SU-DHL-6 (cell line): ENCODE results near the gene CENPQ.

Experiments
- H2AFZ ChIP-seq: fragments of 200-600 bp; sonication (generic); 2 replicates; pipeline ENCODE4 v1.6.1; 2014; ENCODE audit warnings: low read depth, mild to moderate bottlenecking, moderate library complexity, mixed read lengths, antibody characterized with exemption, low read length; ENCODE audit not compliant: severe bottlenecking
- H3F3A ChIP-seq: fragments of 200-600 bp; shearing (Covaris generic); 2 replicates; pipeline ENCODE4 v1.6.0; 2016; ENCODE audit warnings: antibody characterized with exemption, mild to moderate bottlenecking; ENCODE audit not compliant: insufficient read depth
- H3K27ac ChIP-seq: fragments of 200-600 bp; sonication (generic); 2 replicates; pipeline ENCODE4 v1.5.1; 2016; ENCODE audit warnings: low read depth, mild to moderate bottlenecking, low read length, moderate library complexity, mixed read lengths
- H3K27me3 ChIP-seq: fragments of 200-600 bp; sonication (generic), shearing (Covaris generic); 2 replicates; pipeline ENCODE4 v1.6.0; 2014; ENCODE audit warnings: mild to moderate bottlenecking, low read length
- H3K36me3 ChIP-seq: fragments of 200-600 bp; sonication (generic); 2 replicates; pipeline ENCODE4 v1.6.1; 2014; ENCODE audit warnings: mild to moderate bottlenecking, low read length, mixed read lengths
- H3K4me2 ChIP-seq: fragments of 300-600, 200-600 bp; shearing (Covaris generic), sonication (generic); 2 replicates; pipeline ENCODE4 v1.6.0; 2014; ENCODE audit warnings: low read length, low read depth, mild to moderate bottlenecking; ENCODE audit not compliant: poor library complexity, severe bottlenecking
- H3K4me3 ChIP-seq: fragments of 200-600 bp; sonication (generic); 2 replicates; pipeline ENCODE4 v1.5.1; 2014; ENCODE audit warnings: antibody characterized with exemption, low read length, mild to moderate bottlenecking, mixed read lengths; ENCODE audit not compliant: insufficient read depth, poor library complexity, severe bottlenecking
- H3K79me2 ChIP-seq: fragments of 200-600 bp; sonication (generic); 2 replicates; pipeline ENCODE4 v1.6.1; 2014; ENCODE audit warnings: mild to moderate bottlenecking, low read length, moderate library complexity; ENCODE audit not compliant: insufficient read depth
- H3K9ac ChIP-seq: fragments of 200-600 bp; sonication (generic); 2 replicates; pipeline ENCODE4 v1.7.0; 2014; ENCODE audit warnings: mild to moderate bottlenecking, low read length
- H3K9me2 ChIP-seq: fragments of 200-600 bp; sonication (generic); replicated peaks from 2 replicates; pipeline ENCODE4 v1.6.1; 2014; ENCODE audit warnings: low read length; ENCODE audit not compliant: insufficient read depth
- H3K9me3 ChIP-seq: fragments of 200-600 bp; sonication (generic); 2 replicates; pipeline ENCODE4 v1.6.1; 2014; ENCODE audit warnings: low read length, mixed read lengths; ENCODE audit not compliant: insufficient read depth
- H4K20me1 ChIP-seq: fragments of 200-600 bp; sonication (generic); 2 replicates; pipeline ENCODE4 v1.6.1; 2014; ENCODE audit warnings: low read depth, mild to moderate bottlenecking, antibody characterized with exemption, low read length, moderate library complexity, mixed read lengths
- CTCF ChIP-seq: fragments of 200-600 bp; sonication (generic); IDR thresholded peaks from one replicate; pipeline ENCODE4 v1.5.1; 2017; ENCODE audit warnings: antibody characterized with exemption, mild to moderate bottlenecking, low read length, moderate library complexity; ENCODE audit not compliant: insufficient read depth, poor library complexity, severe bottlenecking
- EZH2phosphoT487 ChIP-seq: fragments of 200-600 bp; sonication (generic), shearing (Covaris generic); conservative IDR thresholded peaks from 2 replicates; pipeline ENCODE4 v1.6.1; 2018; ENCODE audit warnings: mild to moderate bottlenecking, antibody characterized with exemption, low read length, moderate library complexity, mixed read lengths

CENPQ gene

GRCh38 chr6:49519660-49520059, 56.5 kb downstream of the CENPQ start:
- TF ChIP-seq CTCF (no peak), EZH2phosphoT487 (no peak)
- Histone ChIP-seq H3K4me3 (no peak overlapping the region), H4K20me1 (no peaks in the 10 kb centered on the region), H3K79me2 (no peaks in the 10 kb centered on the region), H3K4me2 (no peak overlapping the region), H3K9me3 (no peaks in the 10 kb centered on the region), H3K27ac (no peak overlapping the region), H3F3A (no peaks in the 10 kb centered on the region), H3K36me3 (no peaks in the 10 kb centered on the region), H3K27me3 (peaks cover 2% of the 10 kb centered on the region; the same call in 1 of the 2 replicates), H3K9ac (no peak overlapping the region), H2AFZ (no peak overlapping the region), H3K9me2 (no peaks in the 10 kb centered on the region)

- H3K27ac ChIP-seq, result no peak overlapping the region
- TF ChIP-seq EZH2phosphoT487 (no peak), CTCF (no peak)
Observed at GRCh38 chr6:49522710-49523593, 59.8 kb downstream of the CENPQ start.

GRCh38 chr6:49523901-49524300, 60.7 kb downstream of the CENPQ start:
- Histone ChIP-seq H3K79me2 (no peaks in the 10 kb centered on the region), H3K27ac (no peak overlapping the region), H3K9me2 (no peaks in the 10 kb centered on the region), H3K9me3 (no peaks in the 10 kb centered on the region), H4K20me1 (no peaks in the 10 kb centered on the region), H2AFZ (no peak overlapping the region), H3F3A (no peaks in the 10 kb centered on the region), H3K4me3 (no peak overlapping the region), H3K9ac (no peak overlapping the region), H3K27me3 (peaks cover 2% of the 10 kb centered on the region; the same call in 1 of the 2 replicates), H3K36me3 (no peaks in the 10 kb centered on the region), H3K4me2 (no peak overlapping the region)
- no peak for TF ChIP-seq EZH2phosphoT487
- no peak for TF ChIP-seq CTCF

More at GRCh38 chr6:49522710-49523593, 59.8 kb downstream of the CENPQ start:
- no peaks in the 10 kb centered on the region for H4K20me1 ChIP-seq
- H3K27me3 ChIP-seq, result peaks cover 2% of the 10 kb centered on the region; the same call in 1 of the 2 replicates
- no peaks in the 10 kb centered on the region for H3K9me2 ChIP-seq
- H3K36me3 ChIP-seq, result no peaks in the 10 kb centered on the region
- no peak overlapping the region for H3K4me3 ChIP-seq
- no peak overlapping the region for H3K9ac ChIP-seq
- no peak overlapping the region for H3K4me2 ChIP-seq
- no peaks in the 10 kb centered on the region for H3K9me3 ChIP-seq
- no peaks in the 10 kb centered on the region for H3K79me2 ChIP-seq
- H2AFZ ChIP-seq, result no peak overlapping the region
- H3F3A ChIP-seq, result no peaks in the 10 kb centered on the region
